NCI-H2081 (cell line): ENCODE data around the gene GMNC.

ENCODE experiments used
- DNase-seq, 2 experiments: peaks; one replicate each; lab custom pipeline; 2025; lab: John Stamatoyannopoulos, UW

Gene GMNC

GRCh38 chr3:190848870-190849269 is 13.6 kb downstream of the GMNC start:
- DNase-seq, result no peak

- no peak for DNase-seq
Measured at GRCh38 chr3:190847436-190847835, 15.1 kb downstream of the GMNC start.

GRCh38 chr3:190840146-190840545 is 22.3 kb downstream of the GMNC start:
- DNase-seq, result no peak

- no peak for DNase-seq
Measured at GRCh38 chr3:190831225-190831624, 31.3 kb downstream of the GMNC start.

GRCh38 chr3:190830031-190830430 is 32.5 kb downstream of the GMNC start:
- DNase-seq, result no peak

- no peak for DNase-seq
Measured at GRCh38 chr3:190826018-190826417, 36.5 kb downstream of the GMNC start.

GRCh38 chr3:190825386-190826016 is 37.0 kb downstream of the GMNC start:
- DNase-seq, result no peak

- peak; percentile 51 to 58 for DNase-seq
Measured at GRCh38 chr3:190811775-190812480, 50.6 kb downstream of the GMNC start.

GRCh38 chr3:190810957-190811356 is 51.5 kb downstream of the GMNC start:
- DNase-seq, result no peak

- no peak for DNase-seq
Measured at GRCh38 chr3:190809351-190809750, 53.1 kb downstream of the GMNC start.

GRCh38 chr3:190807719-190808375 is 54.6 kb downstream of the GMNC start:
- peak; percentile 71 to 94 for DNase-seq
